ENCODE measurements around the gene SENP8. TPM values are rescaled to one million over a fixed set of nuclear protein-coding genes. Genes with fewer than 3 reads are reported as not detected.
"Not testable (repeated sequence)": the region's sequence is repeated elsewhere in the genome, so short reads cannot be mapped to it uniquely, and the experiment has no call there.

Gene SENP8
- total RNA-seq, 1 experiment from 2014 or later = 3.8 TPM

DNA sequence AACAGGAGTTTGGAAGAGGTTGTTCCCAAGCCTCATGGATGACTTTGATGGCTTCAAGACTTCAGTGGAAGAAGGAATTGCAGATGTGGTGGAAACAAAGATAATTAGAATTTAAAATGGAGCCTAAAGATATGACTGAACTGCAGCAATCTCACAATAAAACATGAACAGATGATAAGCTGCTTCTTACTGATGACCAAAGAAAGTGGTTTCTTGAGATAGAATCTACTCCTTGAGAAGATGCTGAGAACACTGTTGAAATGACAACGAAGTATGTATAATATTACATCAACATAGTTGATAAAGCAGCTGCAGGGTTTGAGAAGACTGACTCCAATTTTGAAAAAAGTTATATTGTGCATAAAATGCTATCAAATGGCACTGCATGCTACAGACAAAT lies 21.4 kb upstream of the SENP8 start:
- no peaks in the 10 kb centered on the region for H3K9me3 Mint-ChIP-seq (ENCODE audit: unreplicated experiment)
- H3K4me1 Mint-ChIP-seq (ENCODE audit: insufficient read depth, unreplicated experiment) = peaks cover 4% of the 10 kb centered on the region
- no peaks in the 10 kb centered on the region for H3K36me3 Mint-ChIP-seq (ENCODE audit: insufficient read depth, unreplicated experiment)
- CTCF ChIA-PET = no interaction called here
- intact Hi-C loops (cut with micrococcal nuclease) = no loop called here
- no peak overlapping the region for H3K27ac Mint-ChIP-seq (ENCODE audit: low read depth, unreplicated experiment)
- POLR2A ChIA-PET = no interaction called here
- no peak for DNase-seq (ENCODE audit: unreplicated experiment)
- no peaks in the 10 kb centered on the region for H3K27me3 Mint-ChIP-seq (ENCODE audit: insufficient read depth, unreplicated experiment)
- no TSS peak for BruUV-seq (replicated peaks)
- TF ChIP-seq, protein P1, sequence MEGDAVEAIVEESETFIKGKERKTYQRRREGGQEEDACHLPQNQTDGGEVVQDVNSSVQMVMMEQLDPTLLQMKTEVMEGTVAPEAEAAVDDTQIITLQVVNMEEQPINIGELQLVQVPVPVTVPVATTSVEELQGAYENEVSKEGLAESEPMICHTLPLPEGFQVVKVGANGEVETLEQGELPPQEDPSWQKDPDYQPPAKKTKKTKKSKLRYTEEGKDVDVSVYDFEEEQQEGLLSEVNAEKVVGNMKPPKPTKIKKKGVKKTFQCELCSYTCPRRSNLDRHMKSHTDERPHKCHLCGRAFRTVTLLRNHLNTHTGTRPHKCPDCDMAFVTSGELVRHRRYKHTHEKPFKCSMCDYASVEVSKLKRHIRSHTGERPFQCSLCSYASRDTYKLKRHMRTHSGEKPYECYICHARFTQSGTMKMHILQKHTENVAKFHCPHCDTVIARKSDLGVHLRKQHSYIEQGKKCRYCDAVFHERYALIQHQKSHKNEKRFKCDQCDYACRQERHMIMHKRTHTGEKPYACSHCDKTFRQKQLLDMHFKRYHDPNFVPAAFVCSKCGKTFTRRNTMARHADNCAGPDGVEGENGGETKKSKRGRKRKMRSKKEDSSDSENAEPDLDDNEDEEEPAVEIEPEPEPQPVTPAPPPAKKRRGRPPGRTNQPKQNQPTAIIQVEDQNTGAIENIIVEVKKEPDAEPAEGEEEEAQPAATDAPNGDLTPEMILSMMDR (IDR thresholded peaks at IDR 0.05; ENCODE audit: unreplicated experiment) = no peak
- no peak overlapping the region for H3K4me3 Mint-ChIP-seq (ENCODE audit: unreplicated experiment)

DNA sequence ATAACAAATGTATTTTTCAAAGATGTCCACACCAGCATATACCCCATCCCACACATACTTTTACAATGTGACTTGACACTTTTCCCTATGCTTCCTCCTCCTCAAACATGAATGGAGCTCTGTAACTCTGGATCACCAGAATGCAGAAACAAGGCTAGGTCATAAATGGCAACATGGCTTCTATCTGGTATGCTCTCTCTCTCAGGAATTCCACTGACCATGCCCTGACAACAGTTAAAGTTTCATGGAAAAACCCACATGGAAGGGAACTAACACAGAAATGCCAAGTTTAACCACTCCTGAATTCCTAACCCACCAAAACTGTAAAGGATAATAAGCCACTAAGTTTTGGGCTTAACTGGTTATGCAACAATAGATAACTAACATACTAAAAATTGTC lies 20.2 kb upstream of the SENP8 start:
- TF ChIP-seq, protein P1 (IDR thresholded peaks at IDR 0.05; ENCODE audit: unreplicated experiment) = no peak
- POLR2A ChIA-PET = interaction anchor here (1.0 kb wide), 1 partner anchor 18 kb away, joined by 3 read pairs; no protein-coding TSS in a partner anchor

DNA sequence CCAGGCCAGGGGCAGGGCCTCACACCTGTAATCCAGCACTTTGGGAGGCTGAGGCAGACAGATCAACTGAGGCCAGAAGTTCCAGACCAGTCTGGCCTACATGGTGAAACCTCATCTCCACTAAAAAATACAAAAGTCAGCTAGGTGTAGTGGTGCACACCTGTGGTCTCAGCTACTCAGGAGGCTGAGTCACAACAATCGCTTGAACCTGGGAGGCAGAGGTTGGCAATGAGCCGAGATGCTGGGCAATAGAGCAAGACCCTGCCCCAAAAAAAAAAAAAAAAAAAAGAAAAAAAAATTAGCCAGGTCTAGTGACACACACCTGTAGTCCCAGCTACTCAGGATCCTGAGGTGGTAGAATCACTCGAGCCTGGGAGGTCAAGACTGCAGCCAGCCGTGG lies 19.0 kb upstream of the SENP8 start:
- Mint-ChIP-seq H3K9me3 (ENCODE audit: unreplicated experiment) (no peaks in the 10 kb centered on the region), H3K36me3 (ENCODE audit: insufficient read depth, unreplicated experiment) (no peaks in the 10 kb centered on the region), H3K4me1 (ENCODE audit: insufficient read depth, unreplicated experiment) (peaks cover 12% of the 10 kb centered on the region), H3K27me3 (ENCODE audit: insufficient read depth, unreplicated experiment) (no peaks in the 10 kb centered on the region), H3K27ac (ENCODE audit: low read depth, unreplicated experiment) (no peak overlapping the region), H3K4me3 (ENCODE audit: unreplicated experiment) (no peak overlapping the region)
- no peak for DNase-seq (ENCODE audit: unreplicated experiment)
- TF ChIP-seq, protein P1 (IDR thresholded peaks at IDR 0.05; ENCODE audit: unreplicated experiment) = no peak
- no TSS peak for BruUV-seq (replicated peaks)
- ChIA-PET CTCF (no interaction called here), POLR2A (no interaction called here)
- intact Hi-C loops (cut with micrococcal nuclease) = no loop called here

More for the DNA sequence above, 20.2 kb upstream of the SENP8 start:
- Mint-ChIP-seq H3K27ac (ENCODE audit: low read depth, unreplicated experiment) (no peak overlapping the region), H3K4me3 (ENCODE audit: unreplicated experiment) (no peak overlapping the region), H3K27me3 (ENCODE audit: insufficient read depth, unreplicated experiment) (no peaks in the 10 kb centered on the region), H3K9me3 (ENCODE audit: unreplicated experiment) (no peaks in the 10 kb centered on the region), H3K4me1 (ENCODE audit: insufficient read depth, unreplicated experiment) (peaks cover 7% of the 10 kb centered on the region), H3K36me3 (ENCODE audit: insufficient read depth, unreplicated experiment) (no peaks in the 10 kb centered on the region)
- CTCF ChIA-PET = no interaction called here
- no TSS peak for BruUV-seq (replicated peaks)
- intact Hi-C loops (cut with micrococcal nuclease) = no loop called here
- DNase-seq (ENCODE audit: unreplicated experiment) = no peak

DNA sequence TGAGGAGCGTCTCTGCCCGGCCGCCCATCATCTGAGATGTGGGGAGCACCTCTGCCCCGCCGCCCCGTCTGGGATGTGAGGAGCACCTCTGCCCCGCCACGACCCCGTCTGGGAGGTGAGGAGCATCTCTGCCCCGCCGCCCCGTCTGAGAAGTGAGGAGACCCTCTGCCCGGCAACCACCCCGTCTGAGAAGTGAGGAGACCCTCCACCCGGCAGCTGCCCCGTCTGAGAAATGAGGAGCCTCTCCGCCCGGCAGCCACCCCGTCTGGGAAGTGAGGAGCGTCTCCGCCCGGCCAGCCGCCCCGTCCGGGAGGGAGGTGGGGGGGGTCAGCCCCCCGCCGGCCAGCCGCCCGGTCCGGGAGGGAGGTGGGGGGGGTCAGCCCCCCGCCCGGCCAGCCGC lies 17.7 kb upstream of the SENP8 start:
- CTCF ChIA-PET; intact Hi-C loops (cut with micrococcal nuclease); H3K4me3 Mint-ChIP-seq (ENCODE audit: unreplicated experiment); POLR2A ChIA-PET; DNase-seq (ENCODE audit: unreplicated experiment); H3K27ac Mint-ChIP-seq (ENCODE audit: low read depth, unreplicated experiment); H3K9me3 Mint-ChIP-seq (ENCODE audit: unreplicated experiment); H3K27me3 Mint-ChIP-seq (ENCODE audit: insufficient read depth, unreplicated experiment); BruUV-seq (replicated peaks); H3K36me3 Mint-ChIP-seq (ENCODE audit: insufficient read depth, unreplicated experiment): not testable (repeated sequence)
- H3K4me1 Mint-ChIP-seq (ENCODE audit: insufficient read depth, unreplicated experiment) = peaks cover 12% of the 10 kb centered on the region

DNA sequence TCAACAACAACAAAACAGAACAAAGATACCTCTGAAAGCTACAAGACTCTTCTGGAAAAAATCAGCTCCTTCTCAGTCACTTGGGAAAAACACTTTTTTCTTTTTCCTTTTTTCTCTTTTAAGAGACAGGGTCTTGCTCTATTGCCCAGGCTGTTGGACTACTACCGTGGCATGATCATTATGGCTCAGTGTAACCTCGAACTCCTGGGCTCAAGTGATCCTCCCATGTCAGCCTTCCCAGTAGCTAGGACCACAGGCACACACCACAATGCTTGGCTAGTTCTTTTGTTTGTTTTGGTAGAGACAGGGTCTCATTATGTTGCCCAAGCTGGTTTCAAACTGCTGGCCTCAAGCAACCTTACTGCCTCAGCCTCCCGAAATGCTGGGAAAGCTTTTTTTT lies 13.1 kb upstream of the SENP8 start:
- no peaks in the 10 kb centered on the region for H3K9me3 Mint-ChIP-seq (ENCODE audit: unreplicated experiment)
- TF ChIP-seq, protein P1 (IDR thresholded peaks at IDR 0.05; ENCODE audit: unreplicated experiment) = no peak
- no peaks in the 10 kb centered on the region for H3K27me3 Mint-ChIP-seq (ENCODE audit: insufficient read depth, unreplicated experiment)
- no peak overlapping the region for H3K27ac Mint-ChIP-seq (ENCODE audit: low read depth, unreplicated experiment)
- ChIA-PET POLR2A (interaction anchor here (0.7 to 1.5 kb wide), 3 partner anchors 11 to 39 kb away, joined by 3 to 6 read pairs (median 3); partner anchors contain the start of gene MYO9A), CTCF (interaction anchor here (1.0 kb wide), 1 partner anchor 41 kb away, joined by 3 read pairs; no protein-coding TSS in a partner anchor)
- H3K4me3 Mint-ChIP-seq (ENCODE audit: unreplicated experiment) = no peak overlapping the region
- DNase-seq (ENCODE audit: unreplicated experiment) = no peak
- H3K36me3 Mint-ChIP-seq (ENCODE audit: insufficient read depth, unreplicated experiment) = no peaks in the 10 kb centered on the region
- peaks cover 18% of the 10 kb centered on the region for H3K4me1 Mint-ChIP-seq (ENCODE audit: insufficient read depth, unreplicated experiment)
- intact Hi-C loops (cut with micrococcal nuclease) = no loop called here
- BruUV-seq (replicated peaks) = no TSS peak
